C1 segment of cervical spinal cord (tissue), 14 donors: ENCODE measurements around the gene SLC39A10.
A peak's percentile ranks its signal among the peaks of the same experiment; 100 is the strongest.

Source experiments
- DNase-seq, 14 donors: peaks; one replicate each; lab custom pipeline; 2025; lab: John Stamatoyannopoulos, UW

Gene SLC39A10, protein sequence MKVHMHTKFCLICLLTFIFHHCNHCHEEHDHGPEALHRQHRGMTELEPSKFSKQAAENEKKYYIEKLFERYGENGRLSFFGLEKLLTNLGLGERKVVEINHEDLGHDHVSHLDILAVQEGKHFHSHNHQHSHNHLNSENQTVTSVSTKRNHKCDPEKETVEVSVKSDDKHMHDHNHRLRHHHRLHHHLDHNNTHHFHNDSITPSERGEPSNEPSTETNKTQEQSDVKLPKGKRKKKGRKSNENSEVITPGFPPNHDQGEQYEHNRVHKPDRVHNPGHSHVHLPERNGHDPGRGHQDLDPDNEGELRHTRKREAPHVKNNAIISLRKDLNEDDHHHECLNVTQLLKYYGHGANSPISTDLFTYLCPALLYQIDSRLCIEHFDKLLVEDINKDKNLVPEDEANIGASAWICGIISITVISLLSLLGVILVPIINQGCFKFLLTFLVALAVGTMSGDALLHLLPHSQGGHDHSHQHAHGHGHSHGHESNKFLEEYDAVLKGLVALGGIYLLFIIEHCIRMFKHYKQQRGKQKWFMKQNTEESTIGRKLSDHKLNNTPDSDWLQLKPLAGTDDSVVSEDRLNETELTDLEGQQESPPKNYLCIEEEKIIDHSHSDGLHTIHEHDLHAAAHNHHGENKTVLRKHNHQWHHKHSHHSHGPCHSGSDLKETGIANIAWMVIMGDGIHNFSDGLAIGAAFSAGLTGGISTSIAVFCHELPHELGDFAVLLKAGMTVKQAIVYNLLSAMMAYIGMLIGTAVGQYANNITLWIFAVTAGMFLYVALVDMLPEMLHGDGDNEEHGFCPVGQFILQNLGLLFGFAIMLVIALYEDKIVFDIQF

GRCh38 chr2:195656859-195657633 lies at the start of gene SLC39A10:
SLC39A10 (plus strand) TSS chr2:195657226; CDS start chr2:195680043, 22,817 bp downstream.
- DNase-seq: peak; percentile 88 to 99 (median 98)

- DNase-seq: no peak
Measured at GRCh38 chr2:195608768-195609454, 48.1 kb upstream of the SLC39A10 start.

GRCh38 chr2:195610717-195611116 lies 46.3 kb upstream of the SLC39A10 start:
- no peak for DNase-seq

DNA sequence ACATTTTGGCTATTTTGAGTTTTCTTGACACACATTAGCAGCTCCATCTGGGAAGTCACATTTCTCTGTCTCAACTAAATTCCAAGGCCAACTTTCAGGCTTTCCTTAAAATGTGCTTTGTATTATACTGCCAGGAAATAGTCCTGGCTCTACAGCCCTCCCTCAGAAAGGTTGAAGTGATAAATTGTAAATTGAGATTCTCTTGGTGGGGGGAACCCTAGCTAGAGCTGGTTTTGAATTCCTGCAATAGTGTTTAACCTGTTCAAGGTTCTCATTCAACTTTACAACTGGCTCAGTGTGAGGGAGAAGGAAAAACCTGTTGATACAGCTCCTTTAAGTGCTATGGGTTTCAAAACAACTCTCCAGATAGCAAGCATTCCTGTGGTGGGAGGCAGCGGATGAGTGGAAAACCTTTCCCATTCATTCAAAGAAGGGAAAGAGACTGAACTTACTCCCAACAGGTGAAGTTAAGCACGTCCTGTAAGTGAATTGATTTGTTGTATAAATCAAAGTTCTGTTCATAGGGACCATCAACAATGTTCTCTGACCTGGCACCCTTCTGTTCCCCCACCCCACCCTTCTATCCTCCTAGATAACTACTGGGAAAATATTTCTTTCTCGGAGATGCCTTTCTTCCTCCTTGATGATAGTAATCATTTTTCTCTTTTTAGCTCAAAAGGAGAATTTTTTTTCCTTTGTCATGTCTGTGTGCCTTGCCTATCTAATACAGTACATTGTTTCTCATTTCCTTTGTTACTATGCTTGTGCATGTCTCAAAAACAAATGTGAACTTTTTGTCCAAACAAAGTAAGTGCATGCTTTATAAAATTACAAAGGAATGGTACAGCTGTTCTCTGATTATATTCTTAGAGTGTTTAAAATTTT lies 44.2 kb upstream of the SLC39A10 start:
- no peak for DNase-seq

GRCh38 chr2:195613922-195614321 lies 43.1 kb upstream of the SLC39A10 start:
- DNase-seq: no peak

GRCh38 chr2:195619590-195619989 lies 37.4 kb upstream of the SLC39A10 start:
- no peak for DNase-seq

DNA sequence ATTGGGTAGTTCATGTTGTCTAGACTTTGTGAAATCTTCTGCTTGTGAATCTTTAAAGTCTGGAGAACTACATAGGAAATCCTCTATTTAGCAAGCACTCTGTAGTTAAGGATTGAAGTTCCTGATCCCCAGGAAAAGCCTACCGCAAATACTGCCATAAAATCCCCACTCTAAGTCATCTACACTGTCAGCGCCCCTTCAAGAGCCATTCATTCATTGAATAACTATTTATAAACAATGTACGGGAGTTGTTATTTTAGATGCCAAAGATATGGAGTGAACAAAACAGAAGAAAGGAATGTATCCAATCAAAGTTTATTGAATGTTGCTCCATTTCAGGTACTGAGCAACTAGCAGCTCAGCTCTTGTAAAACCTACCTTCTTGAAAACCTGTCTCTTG lies 36.5 kb upstream of the SLC39A10 start:
- DNase-seq: no peak

GRCh38 chr2:195622966-195623365 lies 34.1 kb upstream of the SLC39A10 start:
- DNase-seq: no peak

- no peak for DNase-seq
Measured at GRCh38 chr2:195626507-195626906, 30.5 kb upstream of the SLC39A10 start.

DNA sequence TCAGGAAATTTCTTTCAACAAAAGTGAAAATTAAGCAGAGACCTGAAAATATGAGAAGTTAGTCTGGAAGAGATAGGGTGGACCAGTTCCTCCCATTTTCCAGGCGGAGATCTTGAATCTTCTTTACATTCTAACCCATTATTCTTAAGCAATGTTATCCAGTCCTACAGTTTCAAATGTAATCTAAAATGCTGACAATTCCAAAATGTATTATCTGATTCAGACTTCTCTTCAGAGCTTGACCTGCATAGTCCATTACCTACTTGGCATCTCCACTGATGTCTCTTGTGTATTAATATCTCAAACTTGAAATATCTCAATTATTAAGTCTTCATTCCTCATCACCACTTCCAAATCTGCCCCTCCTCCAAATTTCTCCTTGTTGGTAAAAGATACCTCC lies 28.4 kb upstream of the SLC39A10 start:
- DNase-seq: no peak

DNA sequence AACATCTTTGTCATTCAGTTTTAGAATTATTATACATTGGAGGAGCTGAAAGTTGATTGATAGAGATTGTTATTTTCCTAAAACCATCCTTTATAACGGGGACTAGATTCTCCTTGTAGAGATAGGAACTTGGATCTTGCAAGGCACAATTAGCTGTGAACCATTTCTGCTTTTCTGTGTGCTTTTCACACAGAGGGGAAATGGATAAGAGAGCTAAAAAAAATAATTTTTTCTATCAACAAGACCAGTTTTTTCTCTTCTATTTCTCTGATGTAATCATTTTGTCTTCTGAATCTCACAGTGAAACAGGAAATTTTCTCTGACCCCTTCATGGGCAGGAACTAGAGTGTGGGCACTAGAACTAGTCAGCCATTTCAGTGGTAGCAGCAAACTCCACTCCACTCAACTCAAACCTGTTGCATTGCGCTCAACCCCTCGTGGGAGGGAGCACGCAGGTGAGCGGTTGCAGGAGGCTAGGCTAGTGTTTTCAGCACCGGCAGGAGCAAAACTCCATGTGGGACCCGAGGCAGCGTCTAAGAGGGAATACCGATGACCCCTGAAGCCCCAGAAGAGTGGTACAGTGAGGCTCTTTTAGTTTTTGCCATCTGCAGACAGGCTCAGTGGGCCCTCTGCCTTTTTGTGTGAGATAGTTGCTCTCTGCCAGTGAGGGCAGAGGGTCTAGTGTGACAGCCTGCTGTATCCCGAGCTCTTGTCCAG lies 24.0 kb upstream of the SLC39A10 start:
- DNase-seq: no peak

- no peak for DNase-seq
Measured at GRCh38 chr2:195633573-195633870, 23.5 kb upstream of the SLC39A10 start.

- DNase-seq: no peak
Measured at GRCh38 chr2:195633974-195634373, 23.1 kb upstream of the SLC39A10 start.

DNA sequence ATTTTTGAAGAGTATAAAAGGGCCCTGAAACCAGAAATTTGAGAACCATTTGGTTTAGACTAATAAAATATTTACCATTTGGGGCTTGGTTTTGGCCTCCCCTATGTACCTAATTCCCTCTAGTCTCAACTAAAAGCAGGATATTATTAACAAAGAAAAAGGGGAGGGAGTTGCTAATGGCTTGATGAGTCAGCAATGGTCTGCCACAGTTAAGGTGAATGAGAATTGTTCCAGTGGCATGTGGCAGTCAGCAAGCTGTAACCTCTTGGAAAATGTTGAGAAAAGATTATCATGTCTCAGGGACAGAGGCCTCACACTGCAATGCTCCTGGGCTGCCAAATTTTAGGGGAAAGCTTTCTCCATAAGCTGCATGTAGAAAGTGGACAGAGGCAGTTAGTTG lies 20.1 kb upstream of the SLC39A10 start:
- DNase-seq: no peak

DNA sequence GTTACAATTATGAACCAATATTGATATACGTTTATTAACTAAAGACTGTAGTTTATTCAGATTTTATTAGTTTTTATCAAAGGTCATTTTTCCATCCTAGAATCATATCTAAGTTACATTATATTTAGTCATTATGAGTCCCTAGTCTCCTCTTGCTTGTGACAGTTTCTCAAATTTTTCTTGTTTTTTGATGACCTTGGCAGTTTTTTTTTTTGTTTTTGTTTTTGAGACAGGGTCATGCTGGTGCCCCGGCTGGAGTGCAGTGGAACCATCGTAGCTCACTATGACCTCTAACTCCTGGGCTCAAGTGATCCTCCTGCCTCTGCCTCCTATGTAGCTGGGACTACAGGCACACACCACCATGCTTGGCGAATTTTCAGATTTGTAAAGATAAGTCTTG lies 18.3 kb upstream of the SLC39A10 start:
- no peak for DNase-seq

DNA sequence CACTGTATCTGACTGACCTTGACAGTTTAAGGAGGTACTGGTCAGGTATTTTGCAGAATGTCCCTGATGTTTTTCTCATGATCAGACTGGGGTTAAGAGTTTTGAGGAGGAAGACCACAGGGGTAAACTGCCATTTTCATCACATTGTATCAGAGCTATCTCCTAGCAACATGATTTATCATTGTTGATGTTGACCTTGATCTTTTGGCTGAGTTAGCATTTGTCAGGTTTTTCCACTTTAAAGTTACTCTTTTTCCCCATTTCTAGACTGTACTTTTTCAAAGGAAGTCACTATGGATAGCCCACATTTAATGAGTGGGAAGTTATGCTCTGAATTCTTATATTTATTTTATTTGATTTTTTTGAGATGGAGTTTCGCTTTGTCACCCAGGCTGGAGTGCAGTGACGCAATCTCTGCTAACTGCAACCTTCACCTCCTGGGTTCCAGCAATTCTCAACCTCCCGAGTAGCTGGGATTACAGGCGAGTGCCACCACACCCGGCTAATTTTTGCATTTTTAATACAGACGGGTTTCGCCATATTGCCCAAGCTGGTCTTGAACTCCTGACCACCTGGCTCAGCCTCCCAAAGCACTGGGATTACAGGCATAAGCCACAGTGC lies 17.7 kb upstream of the SLC39A10 start:
- DNase-seq: no peak

DNA sequence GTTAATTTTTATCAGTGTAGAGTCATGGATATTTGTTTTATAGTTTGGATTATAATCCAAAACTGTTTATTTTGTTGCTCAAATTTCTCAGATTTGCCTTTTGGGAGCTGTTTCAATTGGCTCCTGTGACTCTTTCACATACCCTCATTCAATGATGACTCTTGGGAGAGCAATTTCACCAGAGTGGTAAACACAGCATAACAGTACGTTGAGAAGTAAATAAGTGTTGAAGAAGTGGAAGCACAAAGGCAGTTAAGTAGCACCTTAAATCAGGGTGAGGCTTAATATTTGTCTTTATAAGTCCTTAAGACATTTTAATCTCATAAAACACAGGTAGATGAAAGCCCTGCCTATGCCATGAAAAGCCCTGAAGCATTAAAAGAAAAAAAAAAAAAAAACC lies 17.1 kb upstream of the SLC39A10 start:
- DNase-seq: no peak

DNA sequence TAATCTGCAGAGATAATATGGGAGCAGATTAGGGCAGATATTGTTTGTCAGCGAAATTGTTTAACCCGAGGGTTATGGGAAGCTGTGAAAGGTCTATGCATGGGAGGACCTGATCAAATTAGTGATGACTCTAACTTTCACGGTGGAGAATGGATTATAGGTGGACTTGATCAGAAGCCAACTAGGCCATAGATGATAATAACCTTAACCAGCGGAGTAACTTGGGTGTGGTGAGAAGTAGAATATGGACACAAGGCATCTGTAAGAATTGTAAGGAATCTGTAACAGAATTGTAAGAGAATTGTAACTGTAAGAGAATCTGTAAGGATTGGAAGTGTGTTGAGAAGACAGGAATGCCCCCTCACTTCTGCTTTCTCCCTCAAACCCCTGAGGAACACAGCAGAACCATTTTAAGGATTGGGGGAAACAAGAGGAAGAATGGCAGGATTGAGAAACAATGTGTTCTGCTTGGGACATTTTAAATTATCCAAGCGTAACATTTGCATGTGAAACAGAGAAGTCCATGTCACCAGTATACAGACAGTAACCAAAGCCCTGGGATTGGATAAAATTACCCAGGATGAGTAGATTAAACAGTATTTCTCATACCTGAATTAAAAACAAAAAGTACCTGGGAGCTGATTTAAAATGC lies 14.9 kb upstream of the SLC39A10 start:
- no peak for DNase-seq

- DNase-seq: no peak
Measured at GRCh38 chr2:195642679-195643068, 14.4 kb upstream of the SLC39A10 start.
